Esophagus muscularis mucosa (tissue), 4 donors: ENCODE measurements around the gene OGFR. TPM values are rescaled to one million over a fixed set of nuclear protein-coding genes. Genes with fewer than 3 reads are reported as not detected.

Experiments
- DNase-seq: peaks from one replicate; pipeline ENCODE4 v3.0.0-alpha.2; 2017; ENCODE audit errors: extremely low spot score
- H3K27ac ChIP-seq, 4 donors: fragments of 200-600 bp; sonication (generic); replicated peaks in 1 of 4; 1 replicate in 3 of 4; 2 replicates in 1 of 4; pipeline ENCODE4 v1.5.1; 2016 to 2019; ENCODE audit warnings: mild to moderate bottlenecking in 1 of 4
- H3K27me3 ChIP-seq, 4 donors: fragments of 200-600 bp; sonication (generic); one replicate each; pipeline versions ENCODE4 v1.5.1 to v1.6.0; 2016 to 2019
- H3K36me3 ChIP-seq, 4 donors: fragments of 200-600 bp; sonication (generic); one replicate each; pipeline ENCODE4 v1.5.1; 2016 to 2019
- H3K4me1 ChIP-seq, 4 donors: fragments of 200-600 bp; sonication (generic); one replicate each; pipeline ENCODE4 v1.5.1; 2016 to 2019
- H3K4me3 ChIP-seq, 4 donors: fragments of 200-600 bp; sonication (generic); 1 replicate in 2 of 4; 2 replicates in 2 of 4; pipeline ENCODE4 v1.5.1; 2016 to 2019; ENCODE audit warnings: mild to moderate bottlenecking in 4 of 4, moderate library complexity in 1 of 4
- H3K9me3 ChIP-seq, 4 donors: fragments of 200-600 bp; sonication (generic); 1 replicate in 3 of 4; 2 replicates in 1 of 4; pipeline ENCODE4 v1.5.1; 2016 to 2019
- EP300 ChIP-seq: sonication (generic); formaldehyde crosslinking; IDR thresholded peaks from one replicate; pipeline ENCODE4 v1.6.1; 2017; ENCODE audit warnings: antibody characterized with exemption
- POLR2A ChIP-seq: fragments of 450-650 bp; IDR thresholded peaks from one replicate; pipeline ENCODE4 v1.6.1; 2017; ENCODE audit warnings: antibody characterized with exemption, moderate library complexity, mild to moderate bottlenecking, low read depth
- POLR2AphosphoS5 ChIP-seq, 2 donors: sonication (generic); formaldehyde crosslinking; IDR thresholded peaks; one replicate each; pipeline ENCODE4 v1.6.1; 2017; ENCODE audit warnings: antibody characterized with exemption in 2 of 2
- WGBS: methylation state at CpG from one replicate; pipeline ENCODE4 v1.1.5; 2018; 5-methylcytosine and 5-hydroxymethylcytosine counted together
- intact Hi-C: fragments of 100-400 bp; cut with DNase I; formaldehyde crosslinking; loops from one replicate; pipeline ENCODE4 v1.15.1; 2023
- total RNA-seq, 4 donors: library from RNA; depleted of rRNA; stranded (reverse); fragments of >200 nt; gene quantifications; one replicate each; pipeline versions ENCODE4 v1.1.0 to v1.2.1, GENCODE V29; 2016
- TF ChIP-seq, protein P1 (sequence below), 3 experiments: fragments of 200-600 bp in 2 of 3; fragments of 450-650 bp in 1 of 3; sonication (generic) in 2 of 3; IDR thresholded peaks; one replicate each; pipeline ENCODE4 v1.5.1; 2017 to 2019; ENCODE audit warnings: antibody characterized with exemption in 3 of 3, mild to moderate bottlenecking in 2 of 3, moderate library complexity in 1 of 3

Gene OGFR
- total RNA-seq, 4 donors from 2014 or later: 46.1 to 84.5 (median 62.7) TPM

DNA sequence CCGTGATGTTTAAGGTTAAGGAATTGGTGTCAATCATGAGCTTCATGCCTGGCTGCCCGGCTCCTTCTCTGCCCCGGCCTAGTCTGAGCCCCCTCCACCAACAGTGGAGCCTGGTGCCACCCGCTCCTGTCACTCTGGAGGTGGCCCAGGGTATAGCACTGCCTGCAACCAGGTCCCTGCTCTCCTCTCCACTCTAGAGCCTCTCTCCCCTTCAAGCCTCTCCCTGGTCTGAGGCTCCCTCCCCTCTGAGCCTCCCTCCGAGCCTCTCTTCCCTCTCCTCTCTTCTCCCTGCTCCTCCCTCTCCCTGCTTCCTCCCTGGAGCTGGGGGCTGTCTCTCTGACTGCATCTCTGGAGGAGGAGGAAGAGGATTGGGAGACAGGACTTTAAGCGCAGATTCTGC lies 39.6 kb upstream of the OGFR start:
- H3K36me3 ChIP-seq: no peaks in the 10 kb centered on the region
- intact Hi-C loops: no loop called here
- H3K4me1 ChIP-seq: peaks cover 2 to 32% (median 28%) of the 10 kb centered on the region in 4 donors
- no peak for DNase-seq
- H3K9me3 ChIP-seq: no peaks in the 10 kb centered on the region
- peaks cover 0 to 57% (median 0%) of the 10 kb centered on the region in 4 donors for H3K27me3 ChIP-seq
- no peak overlapping the region for H3K4me3 ChIP-seq
- no peak overlapping the region for H3K27ac ChIP-seq
- no peak for TF ChIP-seq POLR2AphosphoS5 (IDR thresholded peaks at IDR 0.05)
- TF ChIP-seq POLR2A: no peak
- TF ChIP-seq EP300: no peak
- TF ChIP-seq, protein P1, sequence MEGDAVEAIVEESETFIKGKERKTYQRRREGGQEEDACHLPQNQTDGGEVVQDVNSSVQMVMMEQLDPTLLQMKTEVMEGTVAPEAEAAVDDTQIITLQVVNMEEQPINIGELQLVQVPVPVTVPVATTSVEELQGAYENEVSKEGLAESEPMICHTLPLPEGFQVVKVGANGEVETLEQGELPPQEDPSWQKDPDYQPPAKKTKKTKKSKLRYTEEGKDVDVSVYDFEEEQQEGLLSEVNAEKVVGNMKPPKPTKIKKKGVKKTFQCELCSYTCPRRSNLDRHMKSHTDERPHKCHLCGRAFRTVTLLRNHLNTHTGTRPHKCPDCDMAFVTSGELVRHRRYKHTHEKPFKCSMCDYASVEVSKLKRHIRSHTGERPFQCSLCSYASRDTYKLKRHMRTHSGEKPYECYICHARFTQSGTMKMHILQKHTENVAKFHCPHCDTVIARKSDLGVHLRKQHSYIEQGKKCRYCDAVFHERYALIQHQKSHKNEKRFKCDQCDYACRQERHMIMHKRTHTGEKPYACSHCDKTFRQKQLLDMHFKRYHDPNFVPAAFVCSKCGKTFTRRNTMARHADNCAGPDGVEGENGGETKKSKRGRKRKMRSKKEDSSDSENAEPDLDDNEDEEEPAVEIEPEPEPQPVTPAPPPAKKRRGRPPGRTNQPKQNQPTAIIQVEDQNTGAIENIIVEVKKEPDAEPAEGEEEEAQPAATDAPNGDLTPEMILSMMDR (IDR thresholded peaks at IDR 0.05): no peak
- WGBS: 94% methylated on average over 6 of the region's 6 CpGs

DNA sequence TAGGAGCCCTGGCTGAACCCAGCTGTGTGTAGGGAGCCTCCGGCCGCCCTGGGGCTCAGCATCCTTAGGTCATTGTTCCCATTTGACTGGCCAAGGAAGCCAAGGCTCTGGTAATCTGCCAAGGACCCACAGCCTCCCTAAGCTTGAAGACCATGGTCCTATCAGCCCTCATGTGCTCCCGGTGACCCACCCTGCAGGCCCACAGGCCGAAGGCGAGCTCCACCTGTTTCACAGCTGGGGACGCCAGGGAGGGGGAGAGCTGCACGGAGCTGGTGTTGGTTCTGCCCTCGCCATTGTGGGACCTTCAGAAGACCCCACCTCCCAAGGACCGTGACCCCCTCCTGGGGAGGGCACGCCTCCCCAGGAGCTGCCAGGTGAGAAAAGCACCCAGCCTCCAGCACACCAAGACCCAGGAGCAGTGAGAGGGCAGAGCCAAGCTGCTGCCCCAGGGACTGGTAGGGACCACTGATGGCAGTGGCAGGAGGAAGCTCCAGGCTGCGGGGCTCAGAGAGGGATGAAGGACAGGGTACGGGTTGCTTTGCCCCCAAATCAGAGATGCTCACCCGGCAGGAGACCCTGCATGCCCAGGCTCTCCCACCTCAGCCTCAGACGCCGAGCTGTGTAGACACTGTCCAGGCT lies 39.1 kb upstream of the OGFR start:
- 81% methylated on average over 10 of the region's 15 CpGs for WGBS
- Histone ChIP-seq H3K4me1 (peaks cover 2 to 31% (median 27%) of the 10 kb centered on the region in 4 donors), H3K36me3 (no peaks in the 10 kb centered on the region), H3K4me3 (no peak overlapping the region), H3K27ac (no peak overlapping the region), H3K9me3 (no peaks in the 10 kb centered on the region), H3K27me3 (peaks cover 0 to 61% (median 0%) of the 10 kb centered on the region in 4 donors)
- DNase-seq: no peak
- intact Hi-C loops: no loop called here
- no peak for TF ChIP-seq EP300
- TF ChIP-seq, protein P1 (IDR thresholded peaks at IDR 0.05): no peak
- no peak for TF ChIP-seq POLR2A
- no peak for TF ChIP-seq POLR2AphosphoS5 (IDR thresholded peaks at IDR 0.05)

DNA sequence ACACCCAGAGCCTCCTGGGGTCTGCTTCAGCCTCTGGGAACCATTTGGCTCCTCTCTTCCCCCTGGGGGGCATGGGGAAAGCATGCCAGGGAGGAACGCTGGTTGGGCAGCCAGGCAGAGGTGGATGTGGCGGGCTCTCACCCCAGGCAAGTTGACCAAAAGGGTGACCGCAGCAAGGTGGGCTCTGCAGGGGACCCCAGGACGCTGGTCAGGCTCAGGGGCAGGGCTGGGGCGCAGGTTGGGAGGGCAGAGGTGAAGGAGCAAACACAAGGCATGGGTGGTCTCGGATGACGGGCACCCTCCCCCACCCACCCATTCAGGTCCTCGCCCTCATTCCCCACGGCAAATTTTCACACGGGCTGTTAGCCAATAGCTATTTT lies 38.6 kb upstream of the OGFR start:
- Histone ChIP-seq H3K27ac (no peak overlapping the region), H3K27me3 (peaks cover 0 to 65% (median 0%) of the 10 kb centered on the region in 4 donors)
- 50% methylated on average over 10 of the region's 10 CpGs for WGBS

DNA sequence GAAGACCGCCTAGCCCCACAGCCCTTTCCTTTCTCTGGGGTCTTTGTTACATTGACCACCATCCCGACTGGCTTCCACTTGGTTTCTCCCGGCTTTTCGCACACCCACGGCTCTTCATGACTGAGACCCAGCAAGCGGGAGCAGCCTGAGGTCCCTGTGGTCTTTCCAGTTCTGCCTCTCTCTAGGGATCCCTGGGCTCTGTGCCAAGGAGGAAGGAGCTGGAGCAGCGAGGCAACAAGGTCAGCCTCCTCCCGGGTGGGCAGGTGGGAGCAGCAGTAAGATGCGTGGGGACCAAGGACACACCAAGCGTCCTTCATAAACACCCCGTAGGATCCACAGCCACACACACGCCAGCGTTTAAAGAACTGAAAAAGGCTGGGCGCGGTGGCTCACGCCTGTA lies 37.9 kb upstream of the OGFR start:
- peaks cover 2 to 19% (median 15%) of the 10 kb centered on the region in 4 donors for H3K4me1 ChIP-seq
- no peak for DNase-seq
- H3K36me3 ChIP-seq: no peaks in the 10 kb centered on the region
- intact Hi-C loops: no loop called here
- no peak for TF ChIP-seq POLR2AphosphoS5 (IDR thresholded peaks at IDR 0.05)
- WGBS: 79% methylated on average over 16 of the region's 16 CpGs
- peaks cover 0 to 70% (median 0%) of the 10 kb centered on the region in 4 donors for H3K27me3 ChIP-seq
- no peak overlapping the region for H3K4me3 ChIP-seq
- no peak overlapping the region for H3K27ac ChIP-seq
- no peaks in the 10 kb centered on the region for H3K9me3 ChIP-seq

More for the DNA sequence above, 38.6 kb upstream of the OGFR start:
- H3K36me3 ChIP-seq: no peaks in the 10 kb centered on the region
- H3K4me3 ChIP-seq: no peak overlapping the region
- intact Hi-C loops: no loop called here
- no peak for DNase-seq
- TF ChIP-seq, protein P1 (IDR thresholded peaks at IDR 0.05): no peak
- no peak for TF ChIP-seq POLR2A
- no peak for TF ChIP-seq POLR2AphosphoS5 (IDR thresholded peaks at IDR 0.05)
- TF ChIP-seq EP300: no peak
- no peaks in the 10 kb centered on the region for H3K9me3 ChIP-seq
- H3K4me1 ChIP-seq: peaks cover 2 to 25% (median 21%) of the 10 kb centered on the region in 4 donors

DNA sequence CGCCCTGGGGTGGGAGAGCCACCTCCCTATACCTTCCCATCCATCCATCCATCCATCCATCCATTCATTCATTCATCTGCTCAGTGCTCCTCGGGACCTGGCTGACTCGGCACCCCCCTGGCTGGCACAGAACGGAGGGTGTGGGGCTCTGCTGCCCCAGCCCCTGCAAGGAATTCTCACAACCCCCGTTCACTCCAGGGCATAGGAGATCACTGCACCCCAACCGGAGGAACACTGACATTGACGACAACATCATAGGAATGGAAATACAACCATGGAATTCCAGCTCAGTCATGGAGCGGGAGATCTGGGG lies 36.4 kb upstream of the OGFR start:
- Histone ChIP-seq H3K36me3 (no peaks in the 10 kb centered on the region), H3K27me3 (peaks cover 0 to 70% (median 0%) of the 10 kb centered on the region in 4 donors), H3K4me1 (peaks cover 2 to 21% (median 18%) of the 10 kb centered on the region in 4 donors), H3K27ac (no peak overlapping the region), H3K9me3 (no peaks in the 10 kb centered on the region), H3K4me3 (no peak overlapping the region)
- intact Hi-C loops: no loop called here
- no peak for DNase-seq
- TF ChIP-seq POLR2A (no peak), EP300 (no peak), POLR2AphosphoS5 (IDR thresholded peaks at IDR 0.05) (no peak)
- TF ChIP-seq, protein P1 (IDR thresholded peaks at IDR 0.05): no peak
- WGBS: 79% methylated on average over 5 of the region's 8 CpGs
